K562 (cell line): Measurements from ENCODE around the gene ZDHHC3. TPM values are rescaled to one million over a fixed set of nuclear protein-coding genes. Genes with fewer than 3 reads are reported as not detected.

Experiments
- ASH1L ChIP-seq: fragments of 450-650 bp; IDR thresholded peaks from 2 replicates; pipeline ENCODE4 v1.6.1; 2018; ENCODE audit warnings: borderline replicate concordance, mild to moderate bottlenecking, low read depth; ENCODE audit not compliant: partially characterized antibody
- CHD2 ChIP-seq: IDR thresholded peaks from 2 replicates; pipeline ENCODE4 v1.6.1; 2011; ENCODE audit warnings: low read depth, low read length
- FOSL1 ChIP-seq: fragments of 200-800 bp; sonication (Bioruptor generic); conservative IDR thresholded peaks from 2 replicates; pipeline ENCODE4 v1.6.1; 2016; ENCODE audit warnings: missing genetic modification characterization, missing compliant biosample characterization
- GATAD2B ChIP-seq: fragments of 450-650 bp; IDR thresholded peaks from 2 replicates; pipeline ENCODE4 v1.6.1; 2017; ENCODE audit warnings: mild to moderate bottlenecking, borderline replicate concordance
- JUN ChIP-seq, 2 experiments: sonication (generic) in 1 of 2; formaldehyde crosslinking in 1 of 2; IDR thresholded peaks; 2 replicates each; pipeline versions ENCODE4 v1.6.1 to v1.8.0; 2012 to 2022; ENCODE audit warnings: borderline replicate concordance in 2 of 2, mild to moderate bottlenecking in 2 of 2, improper control_type of control experiment in 1 of 2, low read depth in 1 of 2, low read length in 1 of 2, missing genetic modification reagents in 1 of 2
- LCOR ChIP-seq: sonication (generic); formaldehyde crosslinking; IDR thresholded peaks from 2 replicates; pipeline ENCODE4 v1.8.0; 2022; ENCODE audit warnings: mild to moderate bottlenecking, missing genetic modification reagents
- PHTF2 ChIP-seq: fragments of 250-450 bp; sonication (Bioruptor Pico); IDR thresholded peaks from 2 replicates; pipeline ENCODE4 v1.5.0; 2021; ENCODE audit warnings: mild to moderate bottlenecking
- POLR2A ChIP-seq: fragments of 450-650 bp; conservative IDR thresholded peaks from 2 replicates; pipeline ENCODE4 v1.6.1; 2016
- RBM22 ChIP-seq: fragments of 200-400 bp; formaldehyde crosslinking; IDR thresholded peaks from 2 replicates; pipeline ENCODE4 v1.6.1; 2018; ENCODE audit warnings: low read length, low read depth; ENCODE audit not compliant: poor library complexity, severe bottlenecking
- SIN3B ChIP-seq: fragments of 450-650 bp; IDR thresholded peaks from 2 replicates; pipeline ENCODE4 v1.6.1; 2017; ENCODE audit warnings: low read depth, mild to moderate bottlenecking, moderate library complexity
- TRIM28 ChIP-seq: fragments of 450-650 bp; IDR thresholded peaks from 2 replicates; pipeline ENCODE4 v1.6.1; 2017
- ZNF57 ChIP-seq: fragments of 450-650 bp; formaldehyde crosslinking; IDR thresholded peaks from 2 replicates; pipeline ENCODE4 v1.4.0; 2020; ENCODE audit warnings: mild to moderate bottlenecking, moderate library complexity
- polyA plus RNA-seq, 8 experiments: library from polyadenylated mRNA; depleted of rRNA in 4 of 8; stranded (reverse) in 5 of 8; unstranded in 3 of 8; fragments of >200 nt; fragmentation: Nextera tagmentation in 2 of 8; fragmentation: Illumina TruSeq in 1 of 8; extraction: Ambion mirVana in 2 of 8; extraction: Trizol in 1 of 8; gene quantifications; 2 replicates each; pipeline versions ENCODE4 v1.2.1 to v1.2.3, GENCODE V29; 2011 to 2014; ENCODE audit warnings: inconsistent platforms in 1 of 8, missing spikeins in 1 of 8
- total RNA-seq, 7 experiments: library from RNA; depleted of rRNA in 6 of 7; stranded (reverse); fragments of >200 nt in 6 of 7; fragmentation: Illumina TruSeq in 2 of 7; extraction: Trizol in 2 of 7; gene quantifications; 2 replicates each; pipeline versions ENCODE4 v1.2.1 to v1.2.3, GENCODE V29; 2011 to 2021; ENCODE audit warnings: low replicate concordance in 1 of 7
- TF ChIP-seq, protein P1 (sequence below): fragments of 450-650 bp; formaldehyde crosslinking; IDR thresholded peaks from 2 replicates; pipeline ENCODE4 v1.4.0; 2020; ENCODE audit warnings: mild to moderate bottlenecking, mixed read lengths
- TF ChIP-seq, protein P2 (sequence below): sonication (generic); formaldehyde crosslinking; IDR thresholded peaks from 2 replicates; pipeline ENCODE4 v1.8.0; 2022; ENCODE audit warnings: mild to moderate bottlenecking, missing genetic modification reagents
- TF ChIP-seq, protein P3 (sequence below): fragments of 450-650 bp; conservative IDR thresholded peaks from 2 replicates; pipeline ENCODE4 v1.6.1; 2016; ENCODE audit warnings: missing genetic modification characterization, low read depth, mild to moderate bottlenecking, control low read depth, missing compliant biosample characterization
- TF ChIP-seq, protein P4 (sequence below): sonication (generic); formaldehyde crosslinking; IDR thresholded peaks from 2 replicates; pipeline ENCODE4 v1.9.0; 2022; ENCODE audit warnings: mild to moderate bottlenecking, missing genetic modification reagents

The ZDHHC3 gene
- total and polyA plus RNA-seq, 9 of the 15 experiments (the other 6 are each of a cell fraction or from before 2014, with no cell fraction given): 10.3 to 120 (median 67.2) TPM

DNA sequence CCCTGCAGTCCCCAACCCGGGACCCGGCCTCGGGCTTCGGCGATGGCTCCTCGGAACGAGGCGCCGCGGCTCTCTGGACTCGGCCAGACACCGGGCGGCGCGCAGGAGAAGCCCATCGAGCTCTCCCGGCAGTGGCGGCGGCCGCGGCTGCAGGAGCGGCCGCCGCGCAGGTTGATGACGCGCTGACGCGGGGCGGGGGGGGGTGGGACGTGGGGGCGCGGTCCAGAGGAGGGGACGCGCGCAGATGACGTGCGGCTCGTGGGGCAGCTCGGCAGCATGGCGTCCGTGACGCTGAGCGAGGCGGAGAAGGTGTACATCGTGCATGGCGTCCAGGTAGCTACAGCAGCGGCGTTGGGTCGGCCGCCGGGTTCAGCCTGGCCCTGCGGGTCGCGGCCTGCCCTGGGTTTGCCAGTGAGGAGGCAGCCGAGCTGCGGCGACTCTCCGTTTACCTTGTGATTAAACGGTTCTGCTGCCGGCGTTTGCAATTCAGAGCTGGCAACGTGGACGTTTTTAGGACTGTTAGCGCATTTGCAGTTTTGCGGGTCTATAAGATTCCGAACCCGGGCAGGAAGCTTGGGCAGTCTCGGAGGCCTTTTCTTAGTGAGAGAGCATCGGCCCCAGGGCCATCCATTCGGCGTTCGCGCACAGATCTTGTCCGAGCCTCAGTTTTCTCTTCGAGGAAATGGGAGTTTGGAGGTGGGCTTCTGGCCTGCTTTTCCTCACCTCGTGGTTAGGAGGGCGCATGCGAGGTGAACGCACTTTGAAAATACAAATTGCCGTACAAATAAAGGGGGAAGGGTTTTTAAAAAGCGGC lies at the start of gene ZDHHC3, which contains the start of gene EXOSC7 (continued):
- TF ChIP-seq, protein P1, sequence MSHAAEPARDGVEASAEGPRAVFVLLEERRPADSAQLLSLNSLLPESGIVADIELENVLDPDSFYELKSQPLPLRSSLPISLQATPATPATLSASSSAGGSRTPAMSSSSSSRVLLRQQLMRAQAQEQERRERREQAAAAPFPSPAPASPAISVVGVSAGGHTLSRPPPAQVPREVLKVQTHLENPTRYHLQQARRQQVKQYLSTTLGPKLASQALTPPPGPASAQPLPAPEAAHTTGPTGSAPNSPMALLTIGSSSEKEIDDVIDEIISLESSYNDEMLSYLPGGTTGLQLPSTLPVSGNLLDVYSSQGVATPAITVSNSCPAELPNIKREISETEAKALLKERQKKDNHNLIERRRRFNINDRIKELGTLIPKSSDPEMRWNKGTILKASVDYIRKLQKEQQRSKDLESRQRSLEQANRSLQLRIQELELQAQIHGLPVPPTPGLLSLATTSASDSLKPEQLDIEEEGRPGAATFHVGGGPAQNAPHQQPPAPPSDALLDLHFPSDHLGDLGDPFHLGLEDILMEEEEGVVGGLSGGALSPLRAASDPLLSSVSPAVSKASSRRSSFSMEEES (CRISPR knock-in tag): no peak
- TF ChIP-seq TRIM28: no peak
- no peak for TF ChIP-seq GATAD2B
- TF ChIP-seq PHTF2 (CRISPR knock-in tag): no peak
- TF ChIP-seq, protein P2, sequence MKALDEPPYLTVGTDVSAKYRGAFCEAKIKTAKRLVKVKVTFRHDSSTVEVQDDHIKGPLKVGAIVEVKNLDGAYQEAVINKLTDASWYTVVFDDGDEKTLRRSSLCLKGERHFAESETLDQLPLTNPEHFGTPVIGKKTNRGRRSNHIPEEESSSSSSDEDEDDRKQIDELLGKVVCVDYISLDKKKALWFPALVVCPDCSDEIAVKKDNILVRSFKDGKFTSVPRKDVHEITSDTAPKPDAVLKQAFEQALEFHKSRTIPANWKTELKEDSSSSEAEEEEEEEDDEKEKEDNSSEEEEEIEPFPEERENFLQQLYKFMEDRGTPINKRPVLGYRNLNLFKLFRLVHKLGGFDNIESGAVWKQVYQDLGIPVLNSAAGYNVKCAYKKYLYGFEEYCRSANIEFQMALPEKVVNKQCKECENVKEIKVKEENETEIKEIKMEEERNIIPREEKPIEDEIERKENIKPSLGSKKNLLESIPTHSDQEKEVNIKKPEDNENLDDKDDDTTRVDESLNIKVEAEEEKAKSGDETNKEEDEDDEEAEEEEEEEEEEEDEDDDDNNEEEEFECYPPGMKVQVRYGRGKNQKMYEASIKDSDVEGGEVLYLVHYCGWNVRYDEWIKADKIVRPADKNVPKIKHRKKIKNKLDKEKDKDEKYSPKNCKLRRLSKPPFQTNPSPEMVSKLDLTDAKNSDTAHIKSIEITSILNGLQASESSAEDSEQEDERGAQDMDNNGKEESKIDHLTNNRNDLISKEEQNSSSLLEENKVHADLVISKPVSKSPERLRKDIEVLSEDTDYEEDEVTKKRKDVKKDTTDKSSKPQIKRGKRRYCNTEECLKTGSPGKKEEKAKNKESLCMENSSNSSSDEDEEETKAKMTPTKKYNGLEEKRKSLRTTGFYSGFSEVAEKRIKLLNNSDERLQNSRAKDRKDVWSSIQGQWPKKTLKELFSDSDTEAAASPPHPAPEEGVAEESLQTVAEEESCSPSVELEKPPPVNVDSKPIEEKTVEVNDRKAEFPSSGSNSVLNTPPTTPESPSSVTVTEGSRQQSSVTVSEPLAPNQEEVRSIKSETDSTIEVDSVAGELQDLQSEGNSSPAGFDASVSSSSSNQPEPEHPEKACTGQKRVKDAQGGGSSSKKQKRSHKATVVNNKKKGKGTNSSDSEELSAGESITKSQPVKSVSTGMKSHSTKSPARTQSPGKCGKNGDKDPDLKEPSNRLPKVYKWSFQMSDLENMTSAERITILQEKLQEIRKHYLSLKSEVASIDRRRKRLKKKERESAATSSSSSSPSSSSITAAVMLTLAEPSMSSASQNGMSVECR (CRISPR knock-in tag): peak; percentile 87
- TF ChIP-seq POLR2A: peak; percentile 92
- TF ChIP-seq, protein P3, sequence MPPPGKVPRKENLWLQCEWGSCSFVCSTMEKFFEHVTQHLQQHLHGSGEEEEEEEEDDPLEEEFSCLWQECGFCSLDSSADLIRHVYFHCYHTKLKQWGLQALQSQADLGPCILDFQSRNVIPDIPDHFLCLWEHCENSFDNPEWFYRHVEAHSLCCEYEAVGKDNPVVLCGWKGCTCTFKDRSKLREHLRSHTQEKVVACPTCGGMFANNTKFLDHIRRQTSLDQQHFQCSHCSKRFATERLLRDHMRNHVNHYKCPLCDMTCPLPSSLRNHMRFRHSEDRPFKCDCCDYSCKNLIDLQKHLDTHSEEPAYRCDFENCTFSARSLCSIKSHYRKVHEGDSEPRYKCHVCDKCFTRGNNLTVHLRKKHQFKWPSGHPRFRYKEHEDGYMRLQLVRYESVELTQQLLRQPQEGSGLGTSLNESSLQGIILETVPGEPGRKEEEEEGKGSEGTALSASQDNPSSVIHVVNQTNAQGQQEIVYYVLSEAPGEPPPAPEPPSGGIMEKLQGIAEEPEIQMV (tag): no peak
- TF ChIP-seq FOSL1 (tag): peak; percentile 35; the same call in 1 of the 2 replicates
- TF ChIP-seq, protein P4, sequence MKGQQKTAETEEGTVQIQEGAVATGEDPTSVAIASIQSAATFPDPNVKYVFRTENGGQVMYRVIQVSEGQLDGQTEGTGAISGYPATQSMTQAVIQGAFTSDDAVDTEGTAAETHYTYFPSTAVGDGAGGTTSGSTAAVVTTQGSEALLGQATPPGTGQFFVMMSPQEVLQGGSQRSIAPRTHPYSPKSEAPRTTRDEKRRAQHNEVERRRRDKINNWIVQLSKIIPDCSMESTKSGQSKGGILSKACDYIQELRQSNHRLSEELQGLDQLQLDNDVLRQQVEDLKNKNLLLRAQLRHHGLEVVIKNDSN (CRISPR knock-in tag): peak; percentile 31; the same call in 1 of the 2 replicates
- no peak for TF ChIP-seq LCOR (CRISPR knock-in tag)
- TF ChIP-seq ASH1L: no peak
- no peak for TF ChIP-seq JUN (IDR thresholded peaks at IDR 0.05; ENCODE audit: borderline replicate concordance, low read depth, low read length)
- TF ChIP-seq JUN (CRISPR knock-in tag; IDR thresholded peaks at IDR 0.05; ENCODE audit: borderline replicate concordance): no peak
- TF ChIP-seq CHD2: 0 out of 2 replicates have a peak, but pooled peaks have one; percentile 8
- no peak; the same call in 1 of the 2 replicates for TF ChIP-seq ZNF57 (CRISPR knock-in tag)
- TF ChIP-seq SIN3B: peak; percentile 88
- no peak for TF ChIP-seq RBM22
